Chondrocyte (in vitro differentiated cells): Measurements from ENCODE around the gene MRPL53. TPM values are rescaled to one million over a fixed set of nuclear protein-coding genes. Genes with fewer than 3 reads are reported as not detected.
A peak's percentile ranks its signal among the peaks of the same experiment; 100 is the strongest.

ENCODE experiments used
- DNase-seq: peaks from one replicate; pipeline ENCODE4 v3.0.0; 2021; ENCODE audit warnings: mixed read lengths, low spot score
- H3K27ac Mint-ChIP-seq: one replicate; pipeline ENCODE4 v1.8.0; 2021; ENCODE audit warnings: mild to moderate bottlenecking, moderate library complexity, mixed read lengths; ENCODE audit not compliant: unreplicated experiment
- H3K27me3 Mint-ChIP-seq: 2 replicates; pipeline ENCODE4 v1.8.0; 2021; ENCODE audit warnings: low read depth, mixed read lengths
- H3K36me3 Mint-ChIP-seq: 2 replicates; pipeline ENCODE4 v1.8.0; 2021; ENCODE audit warnings: low read depth, mixed read lengths
- H3K4me1 Mint-ChIP-seq: 2 replicates; pipeline ENCODE4 v1.8.0; 2021; ENCODE audit warnings: low read depth, mild to moderate bottlenecking, mixed read lengths
- H3K4me3 Mint-ChIP-seq: one replicate; pipeline ENCODE4 v1.8.0; 2021; ENCODE audit warnings: mild to moderate bottlenecking, moderate library complexity, mixed read lengths; ENCODE audit not compliant: unreplicated experiment
- H3K9me3 Mint-ChIP-seq: 2 replicates; pipeline ENCODE4 v1.8.0; 2021; ENCODE audit warnings: low read depth, mixed read lengths
- CTCF ChIP-seq: fragments of 200-600 bp; sonication (generic); IDR thresholded peaks from 2 replicates; pipeline ENCODE4 v1.5.0; 2021; ENCODE audit warnings: antibody characterized with exemption, mild to moderate bottlenecking, moderate library complexity
- total RNA-seq: library from RNA; stranded (reverse); gene quantifications from 3 replicates; pipeline ENCODE4 v1.2.1, GENCODE V29; 2021

The MRPL53 gene
- total RNA-seq, 1 donor from 2014 or later, result 49.5 TPM

DNA sequence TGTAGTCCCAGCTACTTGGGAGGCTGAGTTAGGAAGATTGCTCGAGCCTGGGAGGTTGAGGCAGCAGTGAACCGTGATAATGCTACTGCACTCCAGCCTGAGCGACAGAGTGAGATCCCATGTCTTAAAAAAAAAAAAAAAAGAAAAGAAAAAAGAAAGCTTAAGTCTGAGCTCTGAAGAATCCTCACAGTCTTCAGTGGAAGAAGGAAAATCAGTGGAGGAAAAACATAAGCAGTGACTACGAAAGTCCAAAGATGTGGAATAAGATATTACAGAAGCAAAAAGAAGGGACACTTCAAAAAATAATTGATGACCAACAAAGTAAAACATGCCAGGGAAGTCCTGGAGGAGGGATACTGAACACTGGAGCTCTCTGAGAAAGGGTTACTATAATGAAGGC lies 37.8 kb upstream of the MRPL53 start:
- Mint-ChIP-seq H3K27ac (no peak overlapping the region), H3K27me3 (peaks cover 45% of the 10 kb centered on the region)

GRCh38 chr2:74507926-74508520 lies 35.5 kb upstream of the MRPL53 start:
- H3K36me3 Mint-ChIP-seq, result peaks cover 14% of the 10 kb centered on the region
- H3K4me3 Mint-ChIP-seq, result peak overlapping the region; percentile 100
- H3K9me3 Mint-ChIP-seq, result no peaks in the 10 kb centered on the region
- no peak for DNase-seq
- peak overlapping the region; percentile 100 for H3K27ac Mint-ChIP-seq
- peaks cover 47% of the 10 kb centered on the region for H3K4me1 Mint-ChIP-seq
- no peak for TF ChIP-seq CTCF
- peaks cover 34% of the 10 kb centered on the region for H3K27me3 Mint-ChIP-seq

More for the DNA sequence above, 37.8 kb upstream of the MRPL53 start:
- no peaks in the 10 kb centered on the region for H3K9me3 Mint-ChIP-seq
- TF ChIP-seq CTCF, result no peak
- peaks cover 6% of the 10 kb centered on the region for H3K36me3 Mint-ChIP-seq
- no peak overlapping the region for H3K4me3 Mint-ChIP-seq
- no peak for DNase-seq
- peaks cover 28% of the 10 kb centered on the region for H3K4me1 Mint-ChIP-seq

DNA sequence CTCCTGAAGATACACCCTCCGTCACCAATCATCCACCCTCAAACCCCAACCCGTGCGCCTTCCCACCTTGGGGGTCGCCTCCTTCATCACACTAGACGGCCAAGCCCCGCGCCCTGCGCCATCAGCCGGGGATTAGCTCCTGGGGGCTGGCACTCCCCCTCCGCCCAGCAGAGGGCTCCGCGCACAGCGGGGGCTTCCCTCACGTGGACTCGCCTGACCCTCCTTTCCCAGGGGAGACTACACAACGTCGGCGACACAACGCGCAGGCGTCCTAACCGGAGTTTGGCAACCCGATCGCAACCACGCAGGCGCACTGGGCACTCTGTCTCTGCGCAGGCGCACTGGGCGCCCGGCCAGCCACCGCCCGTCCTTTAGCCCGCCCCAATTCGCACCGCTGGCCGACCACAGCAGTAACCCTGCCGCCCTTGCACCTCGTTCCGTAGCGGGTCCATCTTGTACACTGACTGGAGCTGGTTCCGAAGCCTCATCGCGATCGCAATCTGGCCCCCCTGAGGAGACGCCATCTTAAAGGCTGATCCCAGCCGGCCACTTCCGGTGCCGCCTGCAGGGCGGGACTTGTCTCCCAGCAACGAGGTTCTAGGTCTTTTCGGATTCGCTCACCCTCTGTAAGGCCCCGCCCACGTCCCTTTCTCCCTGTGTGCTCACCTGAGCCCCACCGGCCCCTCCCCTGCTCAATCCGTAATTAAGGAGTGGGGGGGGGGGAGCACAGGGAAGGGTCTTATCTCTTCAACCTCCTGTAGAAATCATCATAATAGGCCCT lies 34.9 kb upstream of the MRPL53 start, which contains the start of gene PCGF1:
Gene PCGF1, minus strand, starts transcription at position 551 of the 781 bp plus-strand sequence. Its CDS starts 27 bp downstream, at position 524.
- peaks cover 52% of the 10 kb centered on the region for H3K4me1 Mint-ChIP-seq
- peak within 1 kb of the TSS; percentile 100 for H3K4me3 Mint-ChIP-seq
- DNase-seq, result no peak
- H3K27me3 Mint-ChIP-seq, result peaks cover 28% of the 10 kb centered on the region
- peaks cover 14% of the 10 kb centered on the region for H3K36me3 Mint-ChIP-seq
- TF ChIP-seq CTCF, result peak; percentile 72
- H3K27ac Mint-ChIP-seq, result peak within 1 kb of the TSS; percentile 100
- H3K9me3 Mint-ChIP-seq, result no peaks in the 10 kb centered on the region

GRCh38 chr2:74505448-74506246 lies 33.2 kb upstream of the MRPL53 start:
- Mint-ChIP-seq H3K27me3 (peaks cover 15% of the 10 kb centered on the region), H3K4me1 (peaks cover 60% of the 10 kb centered on the region), H3K4me3 (peak overlapping the region; percentile 100), H3K9me3 (no peaks in the 10 kb centered on the region), H3K36me3 (peaks cover 14% of the 10 kb centered on the region), H3K27ac (peak overlapping the region; percentile 8)
- DNase-seq, result no peak
- TF ChIP-seq CTCF, result no peak

- Mint-ChIP-seq H3K27me3 (peaks cover 10% of the 10 kb centered on the region), H3K36me3 (peaks cover 14% of the 10 kb centered on the region), H3K4me3 (peak overlapping the region; percentile 71), H3K4me1 (peaks cover 60% of the 10 kb centered on the region), H3K9me3 (no peaks in the 10 kb centered on the region), H3K27ac (peak overlapping the region; percentile 84)
- no peak for TF ChIP-seq CTCF
- DNase-seq, result no peak
Measured at GRCh38 chr2:74504591-74504990, 32.1 kb upstream of the MRPL53 start.
